GM12891 (cell line): ENCODE data around the gene SPOP.

Source experiments
- POLR2A ChIP-seq: IDR thresholded peaks from 2 replicates; pipeline ENCODE4 v1.6.1; 2011; ENCODE audit warnings: low read depth, low read length, control low read depth
- POLR2AphosphoS5 ChIP-seq: IDR thresholded peaks from 2 replicates; pipeline ENCODE4 v1.6.1; 2011; ENCODE audit warnings: low read depth, low read length, control low read depth

DNA sequence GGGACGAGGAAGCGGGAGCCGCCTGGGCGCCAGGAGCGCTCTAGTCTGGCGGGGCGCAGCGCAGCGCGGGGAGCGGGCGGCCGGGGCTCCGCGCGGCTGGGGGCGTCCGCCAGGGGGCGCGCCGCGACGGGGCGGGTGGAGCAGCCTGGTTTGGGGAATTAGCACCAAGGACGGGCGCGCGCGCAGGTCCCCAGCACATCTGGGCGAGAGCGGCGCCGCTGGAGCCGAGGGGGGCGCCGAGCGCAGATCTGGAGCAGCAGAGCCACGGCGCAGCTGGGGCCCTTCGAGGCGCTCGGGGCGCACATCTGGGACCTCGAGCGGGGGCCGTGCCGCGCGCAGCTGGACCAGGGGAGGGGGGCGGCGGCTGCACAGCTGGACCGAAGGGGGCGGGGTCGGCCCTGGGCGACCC, 102.2 kb downstream of the SPOP start, which contains the start of gene NXPH3:
- no peak for TF ChIP-seq POLR2A
- no peak for TF ChIP-seq POLR2AphosphoS5
